ENCODE data around the gene CENATAC.

CENATAC gene

DNA sequence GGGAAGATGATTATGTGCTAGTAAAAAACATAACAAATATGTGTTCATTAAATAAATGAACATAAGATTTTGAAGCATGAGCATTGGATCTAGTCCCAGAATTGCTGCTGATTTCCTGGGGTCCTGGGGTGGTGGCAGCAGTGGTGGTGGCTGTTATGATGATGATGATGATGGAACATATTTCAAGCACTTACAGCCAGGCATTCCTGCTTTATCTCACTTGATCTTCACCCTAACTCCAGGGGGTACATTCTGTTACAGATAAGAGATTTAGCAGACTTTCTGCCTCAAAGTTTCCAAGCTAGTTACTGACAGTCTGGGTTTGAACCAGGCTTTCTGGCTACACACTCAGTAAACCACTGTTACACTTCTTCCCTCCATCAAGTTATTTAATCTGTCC lies 25.8 kb downstream of the CENATAC start:
- peaks cover 54% of the 10 kb centered on the region for H3K4me1 ChIP-seq (ENCODE audit: control insufficient read depth, insufficient read depth, low read length)
- H3K27me3 ChIP-seq (ENCODE audit: control insufficient read depth, insufficient read depth, low read length) = no peaks in the 10 kb centered on the region
- H3K9me3 ChIP-seq (ENCODE audit: control insufficient read depth, low read length) = no peaks in the 10 kb centered on the region
- H3K36me3 ChIP-seq (ENCODE audit: control insufficient read depth, insufficient read depth, low read length) = no peaks in the 10 kb centered on the region
- H3K9ac ChIP-seq (ENCODE audit: low read length) = no peak overlapping the region
- H3K4me3 ChIP-seq (ENCODE audit: low read length) = no peak overlapping the region

DNA sequence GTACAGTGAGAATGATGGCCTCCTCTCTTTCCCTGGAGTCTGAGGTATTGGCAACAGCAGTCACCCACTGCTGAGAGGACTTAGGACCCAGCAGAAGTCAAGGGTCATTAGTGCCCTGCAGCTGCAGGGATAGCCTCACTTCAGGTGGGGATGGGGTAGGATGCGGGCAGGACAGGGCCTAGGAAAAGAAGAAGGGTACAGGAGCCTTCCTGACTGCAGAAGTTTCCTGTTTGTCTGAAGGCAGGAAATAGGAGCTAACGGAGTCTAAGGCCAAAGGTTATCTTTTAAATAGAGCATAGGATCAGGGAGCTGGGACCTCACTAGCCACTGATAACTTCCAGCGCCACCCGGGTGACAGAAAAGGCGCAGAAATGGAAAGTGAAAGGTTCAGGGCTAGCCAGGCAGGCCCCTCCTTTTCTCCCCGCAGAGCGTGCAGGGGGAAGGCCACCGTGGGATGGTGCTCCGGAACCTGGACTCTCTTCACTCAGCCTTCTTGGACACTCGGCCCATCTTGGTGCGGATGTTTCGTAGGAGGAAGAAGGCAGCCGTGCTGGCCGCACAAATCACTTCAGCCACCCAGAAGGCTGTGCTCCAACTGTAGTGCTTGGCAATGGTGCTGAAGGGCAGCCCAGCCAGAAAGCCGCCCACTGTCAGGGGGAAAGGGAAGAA lies 26.6 kb downstream of the CENATAC start:
- Histone ChIP-seq H3K4me3 (ENCODE audit: low read length) (no peak overlapping the region), H3K27me3 (ENCODE audit: control insufficient read depth, insufficient read depth, low read length) (no peaks in the 10 kb centered on the region), H3K4me1 (ENCODE audit: control insufficient read depth, insufficient read depth, low read length) (peaks cover 62% of the 10 kb centered on the region), H3K9ac (ENCODE audit: low read length) (no peak overlapping the region), H3K36me3 (ENCODE audit: control insufficient read depth, insufficient read depth, low read length) (no peaks in the 10 kb centered on the region), H3K9me3 (ENCODE audit: control insufficient read depth, low read length) (no peaks in the 10 kb centered on the region)

GRCh38 chr11:119025099-119025473 lies 27.1 kb downstream of the CENATAC start:
- Histone ChIP-seq H3K36me3 (ENCODE audit: control insufficient read depth, insufficient read depth, low read length) (no peaks in the 10 kb centered on the region), H3K9ac (ENCODE audit: low read length) (no peak overlapping the region), H3K9me3 (ENCODE audit: control insufficient read depth, low read length) (no peaks in the 10 kb centered on the region), H3K4me1 (ENCODE audit: control insufficient read depth, insufficient read depth, low read length) (peaks cover 62% of the 10 kb centered on the region), H3K4me3 (ENCODE audit: low read length) (no peak overlapping the region), H3K27me3 (ENCODE audit: control insufficient read depth, insufficient read depth, low read length) (no peaks in the 10 kb centered on the region)

DNA sequence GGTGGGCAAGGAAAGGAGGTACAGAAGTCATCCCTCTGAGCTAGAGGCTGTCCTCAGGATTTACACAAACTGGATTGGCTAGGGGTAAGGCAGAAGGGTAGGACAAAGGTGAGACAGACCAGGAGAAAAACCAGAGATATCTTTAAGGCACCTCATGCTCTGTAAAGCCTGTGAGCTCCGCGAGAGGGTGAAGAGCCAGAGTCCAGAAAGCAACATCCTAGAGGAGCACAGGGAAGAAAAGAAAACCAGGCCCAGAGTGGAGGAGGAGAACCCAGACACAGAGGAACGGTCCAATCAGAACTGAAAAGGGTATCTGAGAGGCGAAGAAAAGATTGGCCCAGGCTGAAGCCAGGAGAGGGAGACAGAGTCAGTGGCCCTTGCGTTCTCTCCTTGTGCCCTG lies 27.6 kb downstream of the CENATAC start:
- Histone ChIP-seq H3K9ac (ENCODE audit: low read length) (no peak overlapping the region), H3K9me3 (ENCODE audit: control insufficient read depth, low read length) (no peaks in the 10 kb centered on the region), H3K36me3 (ENCODE audit: control insufficient read depth, insufficient read depth, low read length) (no peaks in the 10 kb centered on the region), H3K27me3 (ENCODE audit: control insufficient read depth, insufficient read depth, low read length) (no peaks in the 10 kb centered on the region), H3K4me3 (ENCODE audit: low read length) (no peak overlapping the region), H3K4me1 (ENCODE audit: control insufficient read depth, insufficient read depth, low read length) (peaks cover 58% of the 10 kb centered on the region)

DNA sequence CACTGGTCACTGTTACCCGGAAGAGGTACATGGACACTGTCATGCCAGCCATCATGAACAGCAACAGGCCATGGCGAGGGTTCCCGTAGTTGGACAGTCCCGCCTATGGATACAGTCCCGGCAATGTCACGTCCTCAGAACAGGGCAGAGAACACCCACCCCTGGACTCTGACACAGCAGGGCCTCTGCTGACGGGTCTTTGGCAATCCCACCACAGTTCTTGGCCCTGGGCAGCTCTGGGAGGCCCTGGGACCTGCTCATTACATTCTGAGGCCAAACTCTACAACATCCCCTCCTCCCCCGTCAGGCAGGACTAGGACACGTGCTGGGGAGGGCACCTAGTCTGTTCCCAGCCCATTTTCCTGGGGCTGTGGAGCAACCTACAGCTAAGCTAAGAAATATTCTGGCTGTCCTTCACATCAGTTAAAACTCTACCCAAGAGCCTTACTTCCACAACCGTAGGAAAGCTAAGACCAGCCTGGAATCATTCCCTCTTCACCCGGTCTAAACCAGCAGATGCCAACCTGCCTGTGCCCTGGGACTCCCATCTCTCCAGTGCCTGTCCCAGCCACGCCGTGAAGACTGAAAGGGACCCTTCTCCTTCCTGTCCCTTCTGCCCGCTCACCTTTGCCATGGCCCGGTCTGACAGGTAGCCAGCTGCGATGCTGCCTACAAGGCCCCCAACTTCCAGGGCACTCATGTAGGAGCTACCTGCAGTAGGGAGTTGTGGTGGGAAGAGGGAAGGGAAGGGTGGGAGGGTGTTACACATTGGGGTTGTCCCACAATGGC lies 28.2 kb downstream of the CENATAC start:
- H3K4me1 ChIP-seq (ENCODE audit: control insufficient read depth, insufficient read depth, low read length) = peaks cover 51% of the 10 kb centered on the region
- no peaks in the 10 kb centered on the region for H3K27me3 ChIP-seq (ENCODE audit: control insufficient read depth, insufficient read depth, low read length)
- no peak overlapping the region for H3K9ac ChIP-seq (ENCODE audit: low read length)
- no peaks in the 10 kb centered on the region for H3K36me3 ChIP-seq (ENCODE audit: control insufficient read depth, insufficient read depth, low read length)
- H3K4me3 ChIP-seq (ENCODE audit: low read length) = no peak overlapping the region
- H3K9me3 ChIP-seq (ENCODE audit: control insufficient read depth, low read length) = no peaks in the 10 kb centered on the region

GRCh38 chr11:119026970-119027369 lies 29.0 kb downstream of the CENATAC start:
- no peaks in the 10 kb centered on the region for H3K27me3 ChIP-seq (ENCODE audit: control insufficient read depth, insufficient read depth, low read length)
- H3K9me3 ChIP-seq (ENCODE audit: control insufficient read depth, low read length) = no peaks in the 10 kb centered on the region
- peaks cover 45% of the 10 kb centered on the region for H3K4me1 ChIP-seq (ENCODE audit: control insufficient read depth, insufficient read depth, low read length)
- H3K36me3 ChIP-seq (ENCODE audit: control insufficient read depth, insufficient read depth, low read length) = no peaks in the 10 kb centered on the region
- no peak overlapping the region for H3K9ac ChIP-seq (ENCODE audit: low read length)
- H3K4me3 ChIP-seq (ENCODE audit: low read length) = no peak overlapping the region

GRCh38 chr11:119027561-119028345 lies 29.8 kb downstream of the CENATAC start:
- Histone ChIP-seq H3K9me3 (ENCODE audit: control insufficient read depth, low read length) (no peaks in the 10 kb centered on the region), H3K36me3 (ENCODE audit: control insufficient read depth, insufficient read depth, low read length) (no peaks in the 10 kb centered on the region), H3K4me1 (ENCODE audit: control insufficient read depth, insufficient read depth, low read length) (peaks cover 45% of the 10 kb centered on the region), H3K9ac (ENCODE audit: low read length) (peak overlapping the region; percentile 83), H3K4me3 (ENCODE audit: low read length) (no peak overlapping the region), H3K27me3 (ENCODE audit: control insufficient read depth, insufficient read depth, low read length) (no peaks in the 10 kb centered on the region)

- Histone ChIP-seq H3K36me3 (ENCODE audit: control insufficient read depth, insufficient read depth, low read length) (no peaks in the 10 kb centered on the region), H3K4me3 (ENCODE audit: low read length) (peak overlapping the region; percentile 6)
Observed at GRCh38 chr11:119028346-119029068, 30.6 kb downstream of the CENATAC start.

GRCh38 chr11:119029069-119029339 lies 31.1 kb downstream of the CENATAC start:
- no peaks in the 10 kb centered on the region for H3K27me3 ChIP-seq (ENCODE audit: control insufficient read depth, insufficient read depth, low read length)
- H3K9me3 ChIP-seq (ENCODE audit: control insufficient read depth, low read length) = no peaks in the 10 kb centered on the region
- H3K36me3 ChIP-seq (ENCODE audit: control insufficient read depth, insufficient read depth, low read length) = no peaks in the 10 kb centered on the region
- H3K4me1 ChIP-seq (ENCODE audit: control insufficient read depth, insufficient read depth, low read length) = peaks cover 45% of the 10 kb centered on the region
- peak overlapping the region; percentile 83 for H3K9ac ChIP-seq (ENCODE audit: low read length)
- peak overlapping the region; percentile 6 for H3K4me3 ChIP-seq (ENCODE audit: low read length)

More at GRCh38 chr11:119028346-119029068, 30.6 kb downstream of the CENATAC start:
- peak overlapping the region; percentile 83 for H3K9ac ChIP-seq (ENCODE audit: low read length)
- H3K9me3 ChIP-seq (ENCODE audit: control insufficient read depth, low read length) = no peaks in the 10 kb centered on the region
- H3K4me1 ChIP-seq (ENCODE audit: control insufficient read depth, insufficient read depth, low read length) = peaks cover 45% of the 10 kb centered on the region
- H3K27me3 ChIP-seq (ENCODE audit: control insufficient read depth, insufficient read depth, low read length) = no peaks in the 10 kb centered on the region

DNA sequence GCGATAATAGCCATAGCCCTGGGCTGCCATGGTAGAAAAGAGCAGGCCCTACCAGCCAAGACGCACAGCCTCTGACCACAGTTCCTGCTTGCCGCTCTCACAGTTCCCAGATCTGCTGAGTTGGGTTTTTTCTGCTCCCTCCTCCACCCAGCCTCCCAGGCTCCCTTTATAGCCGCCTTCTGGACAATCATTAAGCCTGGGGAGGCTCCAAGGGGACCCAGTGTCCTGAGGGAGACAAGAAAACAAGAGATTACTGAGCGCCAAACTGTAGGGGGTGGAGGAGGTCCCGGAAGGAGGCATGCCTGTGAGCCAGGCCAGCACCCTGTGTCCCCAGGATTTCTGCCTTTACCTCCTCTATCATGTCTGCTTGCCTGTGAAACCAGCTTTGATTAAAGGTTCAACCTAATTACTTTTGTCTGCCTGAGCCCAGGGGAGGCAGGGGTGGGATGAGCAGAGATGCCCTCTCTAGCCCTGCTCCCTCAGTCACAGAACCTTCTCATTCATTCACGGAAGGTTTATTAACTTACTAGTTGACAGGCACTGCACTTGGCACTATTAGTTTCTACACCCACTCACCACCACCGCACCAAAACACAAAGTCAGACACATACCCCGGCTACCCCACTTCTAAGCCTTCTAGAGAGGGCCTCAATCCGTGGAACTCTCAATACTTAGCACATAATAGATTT lies 31.5 kb downstream of the CENATAC start:
- H3K4me3 ChIP-seq (ENCODE audit: low read length) = peak overlapping the region; percentile 67
- no peaks in the 10 kb centered on the region for H3K9me3 ChIP-seq (ENCODE audit: control insufficient read depth, low read length)
- no peaks in the 10 kb centered on the region for H3K27me3 ChIP-seq (ENCODE audit: control insufficient read depth, insufficient read depth, low read length)
- peak overlapping the region; percentile 83 for H3K9ac ChIP-seq (ENCODE audit: low read length)
- no peaks in the 10 kb centered on the region for H3K36me3 ChIP-seq (ENCODE audit: control insufficient read depth, insufficient read depth, low read length)
- peaks cover 42% of the 10 kb centered on the region for H3K4me1 ChIP-seq (ENCODE audit: control insufficient read depth, insufficient read depth, low read length)

DNA sequence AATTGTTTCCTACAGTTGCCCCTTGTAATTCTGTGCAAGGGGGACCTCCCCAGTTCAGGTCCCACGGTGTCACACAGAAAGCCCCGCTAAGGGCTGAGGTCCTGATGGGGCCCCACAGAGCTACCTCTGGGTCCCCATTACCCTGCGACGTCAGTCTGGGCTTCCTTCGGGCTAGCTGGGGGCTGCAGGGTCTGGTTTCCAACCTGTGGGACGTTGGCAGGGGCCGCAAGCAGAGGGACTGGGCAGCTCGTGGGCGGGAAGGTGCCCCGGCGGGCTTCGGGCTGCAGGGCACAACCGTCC lies 32.0 kb downstream of the CENATAC start:
- Histone ChIP-seq H3K4me1 (ENCODE audit: control insufficient read depth, insufficient read depth, low read length) (peaks cover 37% of the 10 kb centered on the region), H3K9me3 (ENCODE audit: control insufficient read depth, low read length) (no peaks in the 10 kb centered on the region), H3K9ac (ENCODE audit: low read length) (peak overlapping the region; percentile 83), H3K36me3 (ENCODE audit: control insufficient read depth, insufficient read depth, low read length) (no peaks in the 10 kb centered on the region), H3K27me3 (ENCODE audit: control insufficient read depth, insufficient read depth, low read length) (no peaks in the 10 kb centered on the region), H3K4me3 (ENCODE audit: low read length) (peak overlapping the region; percentile 67)

Data from mucosa of stomach (tissue), 1 donor.